H9 (cell line): ENCODE measurements around the gene FBH1. TPM values are rescaled to one million over a fixed set of nuclear protein-coding genes. Genes with fewer than 3 reads are reported as not detected.

Experiments used
- DNase-seq: peaks from one replicate; pipeline ENCODE4 v3.0.0-alpha.2; 2017
- H2AFZ ChIP-seq: one replicate; pipeline ENCODE4 v1.6.1; 2013; ENCODE audit warnings: mild to moderate bottlenecking, low read length, control low read depth, moderate library complexity
- H2AK5ac ChIP-seq: 2 replicates; pipeline ENCODE4 v1.6.1; 2013; ENCODE audit warnings: low read length, control low read depth, mixed read lengths; ENCODE audit not compliant: insufficient read length
- H2BK120ac ChIP-seq: one replicate; pipeline ENCODE4 v1.6.1; 2013; ENCODE audit warnings: low read depth, mild to moderate bottlenecking, low read length, control low read depth, inconsistent platforms; ENCODE audit not compliant: poor library complexity, severe bottlenecking
- H2BK12ac ChIP-seq: 2 replicates; pipeline ENCODE4 v1.6.1; 2013; ENCODE audit warnings: low read length, control low read depth, mixed read lengths, low read depth; ENCODE audit not compliant: insufficient read length
- H2BK15ac ChIP-seq: 2 replicates; pipeline ENCODE4 v1.6.1; 2013; ENCODE audit warnings: low read depth, low read length, control low read depth
- H2BK20ac ChIP-seq: one replicate; pipeline ENCODE4 v1.6.1; 2013; ENCODE audit warnings: low read depth, mild to moderate bottlenecking, low read length, control low read depth, inconsistent platforms; ENCODE audit not compliant: poor library complexity, severe bottlenecking
- H2BK5ac ChIP-seq: 2 replicates; pipeline ENCODE4 v1.6.1; 2013; ENCODE audit warnings: low read length, control low read depth, mixed read lengths; ENCODE audit not compliant: insufficient read length
- H3K14ac ChIP-seq: 2 replicates; pipeline ENCODE4 v1.6.1; 2013; ENCODE audit warnings: low read length, control low read depth; ENCODE audit not compliant: insufficient read depth
- H3K18ac ChIP-seq: 2 replicates; pipeline ENCODE4 v1.6.1; 2013; ENCODE audit warnings: low read depth, mild to moderate bottlenecking, mixed read lengths, low read length, control low read depth; ENCODE audit not compliant: insufficient read length
- H3K23ac ChIP-seq: 2 replicates; pipeline ENCODE4 v1.6.1; 2013; ENCODE audit warnings: low read length, control low read depth, mixed read lengths, low read depth; ENCODE audit not compliant: insufficient read length
- H3K23me2 ChIP-seq: 2 replicates; pipeline ENCODE4 v1.6.1; 2013; ENCODE audit warnings: low read depth, mild to moderate bottlenecking, mixed read lengths, low read length, control low read depth; ENCODE audit not compliant: insufficient read length, poor library complexity, severe bottlenecking
- H3K27ac ChIP-seq: 2 replicates; pipeline ENCODE4 v1.5.1; 2013; ENCODE audit warnings: low read length, control low read depth, mixed read lengths, low read depth; ENCODE audit not compliant: insufficient read length
- H3K27me3 ChIP-seq: 2 replicates; pipeline ENCODE4 v1.6.1; 2013; ENCODE audit warnings: low read length, control low read depth, inconsistent platforms; ENCODE audit not compliant: insufficient read depth
- H3K4ac ChIP-seq: 2 replicates; pipeline ENCODE4 v1.6.1; 2013; ENCODE audit warnings: low read depth, mild to moderate bottlenecking, control low read depth, inconsistent platforms, low read length, moderate library complexity
- H3K4me1 ChIP-seq: 2 replicates; pipeline ENCODE4 v1.6.1; 2013; ENCODE audit warnings: low read length, control low read depth, inconsistent platforms; ENCODE audit not compliant: insufficient read depth
- H3K4me2 ChIP-seq: 2 replicates; pipeline ENCODE4 v1.6.1; 2013; ENCODE audit warnings: low read length, control low read depth, mixed read lengths; ENCODE audit not compliant: insufficient read length, insufficient read depth
- H3K56ac ChIP-seq: 2 replicates; pipeline ENCODE4 v1.6.1; 2013; ENCODE audit warnings: low read depth, mild to moderate bottlenecking, mixed read lengths, low read length, control low read depth; ENCODE audit not compliant: insufficient read length
- H3K79me1 ChIP-seq: 2 replicates; pipeline ENCODE4 v1.6.1; 2013; ENCODE audit warnings: low read depth, mild to moderate bottlenecking, moderate library complexity, low read length, control low read depth, inconsistent platforms; ENCODE audit not compliant: insufficient read depth, poor library complexity, severe bottlenecking
- H3K79me2 ChIP-seq: 2 replicates; pipeline ENCODE4 v1.6.1; 2013; ENCODE audit warnings: low read length, control low read depth, inconsistent platforms; ENCODE audit not compliant: insufficient read depth
- H3K9ac ChIP-seq: 2 replicates; pipeline ENCODE4 v1.6.1; 2013; ENCODE audit warnings: low read length, control low read depth, mixed read lengths; ENCODE audit not compliant: insufficient read length; ENCODE audit errors: extremely low read depth
- H3K9me3 ChIP-seq: one replicate; pipeline ENCODE4 v1.6.1; 2013; ENCODE audit warnings: low read depth, low read length, inconsistent platforms; ENCODE audit not compliant: control insufficient read depth
- H3T11ph ChIP-seq: one replicate; pipeline ENCODE4 v1.6.1; 2013; ENCODE audit warnings: mild to moderate bottlenecking, low read length, control low read depth, inconsistent platforms
- H4K20me1 ChIP-seq: one replicate; pipeline ENCODE4 v1.6.1; 2013; ENCODE audit not compliant: control insufficient read depth, insufficient read length, insufficient read depth
- H4K5ac ChIP-seq: 2 replicates; pipeline ENCODE4 v1.6.1; 2013; ENCODE audit warnings: low read depth, mild to moderate bottlenecking, mixed read lengths, low read length, control low read depth; ENCODE audit not compliant: insufficient read length
- H4K8ac ChIP-seq: replicated peaks from 2 replicates; pipeline ENCODE4 v1.6.1; 2013; ENCODE audit warnings: low read length, control low read depth, mixed read lengths, low read depth; ENCODE audit not compliant: insufficient read length
- H4K91ac ChIP-seq: 2 replicates; pipeline ENCODE4 v1.6.1; 2013; ENCODE audit warnings: low read depth, mild to moderate bottlenecking, moderate library complexity, mixed read lengths, low read length, control low read depth; ENCODE audit not compliant: insufficient read length
- H3K27ac Mint-ChIP-seq, 3 experiments: 2 replicates in 2 of 3; 3 replicates in 1 of 3; pipeline ENCODE4 v1.8.0; 2020 to 2021; ENCODE audit warnings: mixed read lengths in 3 of 3, mild to moderate bottlenecking in 1 of 3, moderate library complexity in 1 of 3
- H3K27me3 Mint-ChIP-seq: 2 replicates; pipeline ENCODE4 v1.8.0; 2021; ENCODE audit warnings: low read depth, mild to moderate bottlenecking, moderate library complexity, mixed read lengths
- H3K36me3 Mint-ChIP-seq, 3 experiments: 2 replicates in 2 of 3; 3 replicates in 1 of 3; pipeline ENCODE4 v1.8.0; 2020 to 2021; ENCODE audit warnings: low read depth in 3 of 3, mixed read lengths in 3 of 3; ENCODE audit not compliant: insufficient read depth in 1 of 3
- H3K4me1 Mint-ChIP-seq, 2 experiments: 2 replicates each; pipeline ENCODE4 v1.8.0; 2020; ENCODE audit warnings: mixed read lengths in 2 of 2
- H3K4me3 Mint-ChIP-seq, 2 experiments: 2 replicates in 1 of 2; 3 replicates in 1 of 2; pipeline ENCODE4 v1.8.0; 2020 to 2021; ENCODE audit warnings: mild to moderate bottlenecking in 2 of 2, mixed read lengths in 2 of 2, moderate library complexity in 1 of 2
- H3K9me3 Mint-ChIP-seq, 2 experiments: 2 replicates in 1 of 2; 3 replicates in 1 of 2; pipeline ENCODE4 v1.8.0; 2020; ENCODE audit warnings: mild to moderate bottlenecking in 2 of 2, mixed read lengths in 2 of 2, moderate library complexity in 1 of 2
- whole genome bisulfite sequencing: extraction: QIAGEN DNeasy Blood & Tissue Kit; methylation state at CpG from one replicate; pipeline ENCODE4 v1.1.7; 2013; ENCODE audit warnings: missing lambda C conversion rate, low lambda C conversion rate, mixed read lengths; ENCODE audit not compliant: insufficient read length; ENCODE audit errors: extremely low coverage; 5-methylcytosine and 5-hydroxymethylcytosine counted together
- long read RNA-seq: library from polyadenylated mRNA; unstranded; transcript quantifications from one replicate; pipeline ENCODE4 v2.0.0, GENCODE V29; 2020
- total RNA-seq: library from RNA; stranded (reverse); gene quantifications from 2 replicates; pipeline ENCODE4 v1.2.1, GENCODE V29; 2021
- TF ChIP-seq, protein P1 (sequence below): fragments of 200-600 bp; sonication (generic); conservative IDR thresholded peaks from 3 replicates; pipeline ENCODE4 v1.8.0; 2021; ENCODE audit warnings: antibody characterized with exemption, mild to moderate bottlenecking

Gene FBH1
- total RNA-seq = 50.8 and 52.2 TPM in 2 replicates
- long read RNA-seq, transcript FBH1-201 (21 exons, 3,560 nt) = major isoform, 10 of 33 reads
- long read RNA-seq, partial matches to known transcripts = 13 of 33 reads
- long read RNA-seq, other reads (novel, unspliced or antisense) = 8 of 33 reads

- Histone ChIP-seq H3K9ac (peak within 1 kb of the TSS; percentile 57), H2BK5ac (no peak within 1 kb of the TSS), H2AFZ (no peak within 1 kb of the TSS), H3K4me2 (peak within 1 kb of the TSS; percentile 84), H3K14ac (peak within 1 kb of the TSS; percentile 75), H3K4me1 (peaks cover 5% of the 10 kb centered on the region; the same call in 1 of the 2 replicates), H3K9me3 (no peaks in the 10 kb centered on the region), H3K79me2 (peaks cover 8% of the 10 kb centered on the region; the same call in 1 of the 2 replicates), H2BK20ac (no peak within 1 kb of the TSS), H4K91ac (no peak within 1 kb of the TSS), H3K79me1 (no peaks in the 10 kb centered on the region), H2BK15ac (no peak within 1 kb of the TSS), H3K23ac (no peak within 1 kb of the TSS), H4K5ac (no peak within 1 kb of the TSS), H3K27ac (no peak within 1 kb of the TSS), H3K27me3 (no peaks in the 10 kb centered on the region), H3K18ac (no peak within 1 kb of the TSS), H2BK12ac (no peak within 1 kb of the TSS), H3K4ac (no peak within 1 kb of the TSS), H3T11ph (no peak within 1 kb of the TSS), H3K56ac (no peak within 1 kb of the TSS), H2AK5ac (no peak within 1 kb of the TSS), H4K8ac (no peak within 1 kb of the TSS), H3K23me2 (peaks cover 9% of the 10 kb centered on the region), H4K20me1 (no peaks in the 10 kb centered on the region), H2BK120ac (no peak within 1 kb of the TSS)
- Mint-ChIP-seq H3K27ac (peak within 1 kb of the TSS; percentile 55 to 90 (median 88)), H3K4me3 (peak within 1 kb of the TSS; percentile 87 to 97), H3K36me3 (peaks cover 24 to 52% (median 46%) of the 10 kb centered on the region in 3 experiments), H3K27me3 (no peaks in the 10 kb centered on the region), H3K9me3 (no peaks in the 10 kb centered on the region), H3K4me1 (peaks cover 24 to 30% of the 10 kb centered on the region in 2 experiments)
- peak; percentile 98 for DNase-seq
- no CpG with 5 or more reads among the region's 109 CpGs for WGBS
- TF ChIP-seq, protein P1, sequence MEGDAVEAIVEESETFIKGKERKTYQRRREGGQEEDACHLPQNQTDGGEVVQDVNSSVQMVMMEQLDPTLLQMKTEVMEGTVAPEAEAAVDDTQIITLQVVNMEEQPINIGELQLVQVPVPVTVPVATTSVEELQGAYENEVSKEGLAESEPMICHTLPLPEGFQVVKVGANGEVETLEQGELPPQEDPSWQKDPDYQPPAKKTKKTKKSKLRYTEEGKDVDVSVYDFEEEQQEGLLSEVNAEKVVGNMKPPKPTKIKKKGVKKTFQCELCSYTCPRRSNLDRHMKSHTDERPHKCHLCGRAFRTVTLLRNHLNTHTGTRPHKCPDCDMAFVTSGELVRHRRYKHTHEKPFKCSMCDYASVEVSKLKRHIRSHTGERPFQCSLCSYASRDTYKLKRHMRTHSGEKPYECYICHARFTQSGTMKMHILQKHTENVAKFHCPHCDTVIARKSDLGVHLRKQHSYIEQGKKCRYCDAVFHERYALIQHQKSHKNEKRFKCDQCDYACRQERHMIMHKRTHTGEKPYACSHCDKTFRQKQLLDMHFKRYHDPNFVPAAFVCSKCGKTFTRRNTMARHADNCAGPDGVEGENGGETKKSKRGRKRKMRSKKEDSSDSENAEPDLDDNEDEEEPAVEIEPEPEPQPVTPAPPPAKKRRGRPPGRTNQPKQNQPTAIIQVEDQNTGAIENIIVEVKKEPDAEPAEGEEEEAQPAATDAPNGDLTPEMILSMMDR = no peak
Observed at GRCh38 chr10:5889624-5890451, at the start of gene FBH1, which contains the start of gene ANKRD16. FBH1 (plus strand) TSS chr10:5890243; CDS start chr10:5890346, 103 bp downstream. ANKRD16 (minus strand) TSS chr10:5889893; CDS start chr10:5889354, 539 bp downstream.
